IMR-90 (cell line): ENCODE results near the gene RYR3. TPM values are rescaled to one million over a fixed set of nuclear protein-coding genes. Genes with fewer than 3 reads are reported as not detected.

Experiments
- ATAC-seq: fragments of 200-7000 bp; cut with Tn5 transposase; 2 replicates; pipeline ENCODE4 v1.9.1; 2020; ENCODE audit warnings: low read depth, mild to moderate bottlenecking, moderate library complexity
- BruUV-seq: library from RNA; stranded (reverse); fragments of 400-500 nt; replicated peaks from 2 replicates; lab custom pipeline; 2021; lab: Mats Ljungman, UMichigan
- CTCF ChIA-PET: fragments of 300-600 bp; formaldehyde crosslinking; extraction: SDS; loops from one replicate; lab custom pipeline; 2021; ENCODE audit warnings: antibody characterized with exemption; lab: Yijun Ruan, JAX
- POLR2A ChIA-PET: fragments of 300-600 bp; sonication (Branson Sonifier 250); formaldehyde crosslinking; loops from one replicate; lab custom pipeline; 2022; ENCODE audit warnings: antibody characterized with exemption; ENCODE audit not compliant: unreplicated experiment; lab: Charles Lee
- DNase-seq: peaks from one replicate; pipeline ENCODE4 v3.0.0; 2013
- H2AFZ ChIP-seq: replicated peaks from 2 replicates; pipeline ENCODE3; 2013; ENCODE audit warnings: low read length, mild to moderate bottlenecking; ENCODE audit not compliant: poor library complexity
- H2AK5ac ChIP-seq: 2 replicates; pipeline ENCODE4 v1.6.1; 2013; ENCODE audit warnings: low read depth, low read length, inconsistent platforms
- H2AK9ac ChIP-seq: replicated peaks from 2 replicates; pipeline ENCODE3; 2013; ENCODE audit warnings: mild to moderate bottlenecking, low read depth, low read length, moderate library complexity; ENCODE audit not compliant: poor library complexity
- H2BK120ac ChIP-seq: 2 replicates; pipeline ENCODE4 v1.6.1; 2013; ENCODE audit warnings: low read depth, low read length, inconsistent platforms
- H2BK15ac ChIP-seq: 3 replicates; pipeline ENCODE4 v1.6.1; 2013; ENCODE audit warnings: low read depth, low read length, inconsistent platforms
- H2BK20ac ChIP-seq: 2 replicates; pipeline ENCODE4 v1.6.1; 2013; ENCODE audit warnings: low read depth, mild to moderate bottlenecking, inconsistent platforms, low read length, moderate library complexity
- H2BK5ac ChIP-seq: 2 replicates; pipeline ENCODE4 v1.6.1; 2013; ENCODE audit warnings: mild to moderate bottlenecking, low read depth, low read length, inconsistent platforms; ENCODE audit not compliant: poor library complexity, severe bottlenecking
- H3K14ac ChIP-seq: replicated peaks from 2 replicates; pipeline ENCODE4 v1.6.1; 2013; ENCODE audit warnings: low read depth, low read length, inconsistent platforms
- H3K18ac ChIP-seq: 2 replicates; pipeline ENCODE4 v1.6.1; 2013; ENCODE audit warnings: low read depth, low read length, control low read depth
- H3K23ac ChIP-seq: 2 replicates; pipeline ENCODE4 v1.6.1; 2013; ENCODE audit warnings: low read depth, low read length, inconsistent platforms
- H3K27ac ChIP-seq: 2 replicates; pipeline ENCODE4 v1.5.1; 2013; ENCODE audit warnings: mild to moderate bottlenecking, control low read depth, low read length; ENCODE audit not compliant: insufficient read depth
- H3K27me3 ChIP-seq: 2 replicates; pipeline ENCODE4 v1.6.1; 2013; ENCODE audit warnings: low read length; ENCODE audit not compliant: control insufficient read depth, insufficient read depth
- H3K36me3 ChIP-seq: 2 replicates; pipeline ENCODE4 v1.6.1; 2013; ENCODE audit warnings: low read length, mixed read lengths; ENCODE audit not compliant: control insufficient read depth, insufficient read depth
- H3K4ac ChIP-seq: 2 replicates; pipeline ENCODE4 v1.6.1; 2013; ENCODE audit warnings: low read depth, low read length, inconsistent platforms
- H3K4me1 ChIP-seq: 2 replicates; pipeline ENCODE4 v1.6.1; 2013; ENCODE audit warnings: low read length, mixed read lengths; ENCODE audit not compliant: control insufficient read depth, insufficient read depth
- H3K4me2 ChIP-seq: 2 replicates; pipeline ENCODE4 v1.6.1; 2013; ENCODE audit warnings: low read depth, mild to moderate bottlenecking, control low read depth, low read length, moderate library complexity
- H3K4me3 ChIP-seq: 2 replicates; pipeline ENCODE4 v1.5.1; 2013; ENCODE audit warnings: low read depth, mild to moderate bottlenecking, control low read depth, low read length, moderate library complexity; ENCODE audit not compliant: insufficient read depth
- H3K56ac ChIP-seq: 2 replicates; pipeline ENCODE4 v1.6.1; 2013; ENCODE audit warnings: low read length, inconsistent platforms; ENCODE audit not compliant: insufficient read depth; ENCODE audit errors: extremely low read depth
- H3K79me1 ChIP-seq, 2 experiments: 2 replicates each; pipeline ENCODE4 v1.6.1; 2013; ENCODE audit warnings: low read length in 2 of 2, inconsistent platforms in 1 of 2, low read depth in 1 of 2
- H3K9ac ChIP-seq: 2 replicates; pipeline ENCODE4 v1.6.1; 2013; ENCODE audit warnings: low read depth, low read length, control low read depth
- H3K9me1 ChIP-seq: 2 replicates; pipeline ENCODE4 v1.6.1; 2013; ENCODE audit warnings: low read length, inconsistent platforms; ENCODE audit not compliant: insufficient read depth
- H3K9me3 ChIP-seq: 2 replicates; pipeline ENCODE4 v1.6.1; 2013; ENCODE audit warnings: low read length; ENCODE audit not compliant: control insufficient read depth, insufficient read depth
- H4K20me1 ChIP-seq: 2 replicates; pipeline ENCODE4 v1.6.1; 2013; ENCODE audit warnings: low read length, inconsistent platforms; ENCODE audit not compliant: insufficient read depth
- H4K5ac ChIP-seq: 2 replicates; pipeline ENCODE4 v1.6.1; 2013; ENCODE audit warnings: mild to moderate bottlenecking, low read depth, low read length, control low read depth
- H4K8ac ChIP-seq, 2 experiments: 2 replicates each; pipeline ENCODE4 v1.6.1; 2013; ENCODE audit warnings: low read depth in 2 of 2, low read length in 2 of 2, control low read depth in 1 of 2, inconsistent platforms in 1 of 2
- H4K91ac ChIP-seq: 2 replicates; pipeline ENCODE4 v1.6.1; 2013; ENCODE audit warnings: low read depth, low read length, inconsistent platforms; ENCODE audit not compliant: insufficient read depth
- CHD1 ChIP-seq: IDR thresholded peaks from 2 replicates; pipeline ENCODE4 v1.6.1; 2012; ENCODE audit warnings: low read depth, low read length, improper control_type of control experiment
- FOS ChIP-seq: fragments of 150-350 bp; IDR thresholded peaks from 2 replicates; pipeline ENCODE4 v1.6.1; 2016; ENCODE audit warnings: low read depth, low read length
- RAD21 ChIP-seq: IDR thresholded peaks from 2 replicates; pipeline ENCODE4 v1.6.1; 2012; ENCODE audit warnings: low read length, improper control_type of control experiment
- WGBS, 2 experiments: methylation state at CpG; one replicate each; pipeline versions ENCODE4 v1.1.5 to v1.1.7; 2013; ENCODE audit warnings: missing lambda C conversion rate in 2 of 2; ENCODE audit not compliant: insufficient read length in 1 of 2; ENCODE audit errors: extremely low coverage in 2 of 2; 5-methylcytosine and 5-hydroxymethylcytosine counted together
- dilution Hi-C: fragments of 300-500 bp; cut with HindIII; formaldehyde crosslinking; loops from one replicate; pipeline ENCODE4 v1.14.3; 2018; ENCODE audit warnings: low sequenced_read_pairs; ENCODE audit not compliant: unreplicated experiment
- in situ Hi-C: fragments of 300-500 bp; cut with MboI; formaldehyde crosslinking; loops from 3 replicates; pipeline ENCODE4 v1.14.3; 2019; ENCODE audit warnings: low sequenced_read_pairs, inconsistent platforms, mixed read lengths
- intact Hi-C: fragments of 100-400 bp; cut with micrococcal nuclease; formaldehyde crosslinking; loops from 2 replicates; pipeline ENCODE4 v1.10.0; 2022
- polyA plus RNA-seq, 3 experiments: library from polyadenylated mRNA; depleted of rRNA; stranded (reverse); fragments of >200 nt; gene quantifications; 2 replicates each; pipeline ENCODE4 v1.2.3, GENCODE V29; 2012; ENCODE audit warnings: low replicate concordance in 1 of 3
- total RNA-seq: library from RNA; depleted of rRNA; stranded (reverse); fragments of >200 nt; gene quantifications from 2 replicates; pipeline ENCODE4 v1.2.3, GENCODE V29; 2012
- TF ChIP-seq, protein P1 (sequence below): fragments of 150-350 bp; IDR thresholded peaks from 2 replicates; pipeline ENCODE4 v1.6.1; 2016; ENCODE audit warnings: low read depth, mild to moderate bottlenecking, low read length, moderate library complexity, borderline replicate concordance

Gene RYR3
- total and polyA plus RNA-seq, 2 of the 4 experiments (the other 2 are of a cell fraction), result 0.18 TPM; not detected in 1

DNA sequence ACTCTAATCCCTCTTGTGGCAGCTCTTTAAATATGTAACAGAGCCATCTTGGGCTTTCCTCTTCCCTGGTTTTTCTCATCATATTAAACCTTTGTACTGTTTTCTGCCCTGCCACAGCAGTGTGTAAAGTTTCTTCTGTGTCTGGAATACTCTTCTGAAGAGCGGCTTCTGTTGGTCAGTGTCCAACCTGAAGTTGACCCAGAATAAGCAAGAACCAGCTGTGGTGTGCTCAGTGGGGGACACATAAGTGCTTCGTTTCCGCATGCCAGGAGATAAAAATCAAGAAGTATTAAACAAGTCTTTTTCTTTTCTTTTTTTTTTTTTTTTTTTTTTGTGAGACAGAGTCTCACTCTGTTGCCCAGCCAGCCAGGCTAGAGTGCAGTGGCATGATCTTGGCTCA is 484.3 kb downstream of the RYR3 start:
- Histone ChIP-seq H3K4ac (no peak overlapping the region), H2BK5ac (no peak overlapping the region), H3K18ac (no peak overlapping the region), H3K79me1 (no peaks in the 10 kb centered on the region), H2BK20ac (no peak overlapping the region), H4K8ac (no peak overlapping the region), H3K36me3 (no peaks in the 10 kb centered on the region), H3K9me1 (no peaks in the 10 kb centered on the region), H3K27me3 (peaks cover 9% of the 10 kb centered on the region; the same call in 1 of the 2 replicates), H2BK120ac (no peak overlapping the region), H3K4me1 (no peaks in the 10 kb centered on the region), H3K23ac (no peak overlapping the region), H3K14ac (no peak overlapping the region), H3K27ac (no peak overlapping the region), H4K5ac (no peak overlapping the region), H4K91ac (no peak overlapping the region), H3K9ac (no peak overlapping the region), H3K4me2 (no peak overlapping the region), H3K4me3 (no peak overlapping the region), H3K56ac (no peak overlapping the region), H2AK5ac (no peak overlapping the region), H2AK9ac (no peak overlapping the region), H3K9me3 (no peaks in the 10 kb centered on the region), H2AFZ (no peak overlapping the region), H4K20me1 (no peaks in the 10 kb centered on the region), H2BK15ac (no peak overlapping the region)
- DNase-seq, result no peak
- ChIA-PET CTCF (no interaction called here), POLR2A (no interaction called here)
- in situ Hi-C loops, result no loop called here
- intact Hi-C loops, result no loop called here
- dilution Hi-C loops, result no loop called here
- BruUV-seq, result no TSS peak
- no CpG with 5 or more reads among the region's 3 CpGs for WGBS, 2 experiments
- no peak for TF ChIP-seq CHD1
- TF ChIP-seq FOS, result no peak
- no peak for TF ChIP-seq RAD21
- TF ChIP-seq, protein P1, sequence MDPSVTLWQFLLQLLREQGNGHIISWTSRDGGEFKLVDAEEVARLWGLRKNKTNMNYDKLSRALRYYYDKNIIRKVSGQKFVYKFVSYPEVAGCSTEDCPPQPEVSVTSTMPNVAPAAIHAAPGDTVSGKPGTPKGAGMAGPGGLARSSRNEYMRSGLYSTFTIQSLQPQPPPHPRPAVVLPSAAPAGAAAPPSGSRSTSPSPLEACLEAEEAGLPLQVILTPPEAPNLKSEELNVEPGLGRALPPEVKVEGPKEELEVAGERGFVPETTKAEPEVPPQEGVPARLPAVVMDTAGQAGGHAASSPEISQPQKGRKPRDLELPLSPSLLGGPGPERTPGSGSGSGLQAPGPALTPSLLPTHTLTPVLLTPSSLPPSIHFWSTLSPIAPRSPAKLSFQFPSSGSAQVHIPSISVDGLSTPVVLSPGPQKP, result no peak
- ATAC-seq, result no peak
